ENCODE measurements around the gene CFAP68. TPM values are rescaled to one million over a fixed set of nuclear protein-coding genes. Genes with fewer than 3 reads are reported as not detected.

Gene CFAP68
- total RNA-seq, 1 experiment from 2014 or later = 27.4 TPM

- H3K4me1 ChIP-seq (ENCODE audit: insufficient read depth, low read length) = peaks cover 27% of the 10 kb centered on the region
- BruUV-seq (replicated peaks) = no TSS peak
- H3K27me3 ChIP-seq (ENCODE audit: low read length) = no peaks in the 10 kb centered on the region
- no peak overlapping the region for H3K4me2 ChIP-seq (ENCODE audit: low read length)
- no peaks in the 10 kb centered on the region for H3K9me2 ChIP-seq (replicated peaks; ENCODE audit: low read length)
- DNase-seq = no peak
- no peaks in the 10 kb centered on the region for H3K9me3 ChIP-seq (ENCODE audit: low read length)
- H3K27ac ChIP-seq (ENCODE audit: low read length) = no peak overlapping the region
- ChIA-PET POLR2A (ENCODE audit: unreplicated experiment) (no interaction called here), CTCF (no interaction called here)
- H3K4me3 ChIP-seq (ENCODE audit: low read length) = no peak overlapping the region
- 0 out of 2 replicates have a peak, but pooled peaks cover 4% of the 10 kb centered on the region for H3K79me2 ChIP-seq (ENCODE audit: low read length)
- no peaks in the 10 kb centered on the region for H4K20me1 ChIP-seq (ENCODE audit: low read length)
- H3F3A ChIP-seq (ENCODE audit: low read length, unreplicated experiment) = no peaks in the 10 kb centered on the region
- no peak overlapping the region for H2AFZ ChIP-seq (ENCODE audit: low read length)
- no peaks in the 10 kb centered on the region for H3K36me3 ChIP-seq (ENCODE audit: low read depth, low read length)
- no peak for ATAC-seq
- intact Hi-C loops (cut with micrococcal nuclease) = loop anchor here (5.0 kb wide), 1 partner anchor 88 kb away; no protein-coding TSS in a partner anchor
- H3K9ac ChIP-seq (ENCODE audit: low read length) = no peak overlapping the region
- TF ChIP-seq CTCF (conservative IDR thresholded peaks at IDR 0.05; ENCODE audit: low read depth, low read length) (no peak), EZH2 (IDR thresholded peaks at IDR 0.05; ENCODE audit: low read length, unreplicated experiment) (no peak), EZH2phosphoT487 (IDR thresholded peaks at IDR 0.05; ENCODE audit: borderline replicate concordance, low read length) (no peak)
Measured at GRCh38 chr11:111934306-111934705, 55.0 kb downstream of the CFAP68 start.

Other genes with a start within 250 kb of the CFAP68 start
- 31.3 and 41.5 TPM in 2 replicates for gene PPP2R1B, start 113.2 kb upstream of the CFAP68 start, total RNA-seq (2014; rRNA removed)
- 29.4 and 34.3 TPM in 2 replicates for gene ALG9, start 8.0 kb upstream of the CFAP68 start, total RNA-seq (2014; rRNA removed)
- gene FDXACB1, start 376 bp upstream of the CFAP68 start, total RNA-seq (2014; rRNA removed) = 2.5 and 3.0 TPM in 2 replicates
- gene CRYAB, start 32.2 kb downstream of the CFAP68 start, total RNA-seq (2014; rRNA removed) = not detected in 2 replicates
- not detected in 2 replicates for gene HSPB2, start 33.2 kb downstream of the CFAP68 start, total RNA-seq (2014; rRNA removed)
- gene C11orf52, start 39.4 kb downstream of the CFAP68 start, total RNA-seq (2014; rRNA removed) = 8.7 and 10.5 TPM in 2 replicates
- gene DIXDC1, start 57.8 kb downstream of the CFAP68 start, total RNA-seq (2014; rRNA removed) = 6.8 and 10.8 TPM in 2 replicates
- gene DLAT, start 145.9 kb downstream of the CFAP68 start, total RNA-seq (2014; rRNA removed) = 78.9 and 102 TPM in 2 replicates
- 0.75 and 1.7 TPM in 2 replicates for gene PIH1D2, start 194.5 kb downstream of the CFAP68 start, total RNA-seq (2014; rRNA removed)
- 19.4 and 34.3 TPM in 2 replicates for gene NKAPD1, start 194.8 kb downstream of the CFAP68 start, total RNA-seq (2014; rRNA removed)
- gene TIMM8B, start 207.2 kb downstream of the CFAP68 start, total RNA-seq (2014; rRNA removed) = 210 and 238 TPM in 2 replicates
- 139 and 184 TPM in 2 replicates for gene SDHD, start 207.3 kb downstream of the CFAP68 start, total RNA-seq (2014; rRNA removed)

Data from PC-3 (cell line).